HepG2 (cell line): ENCODE results near the gene TFPI. TPM values are rescaled to one million over a fixed set of nuclear protein-coding genes. Genes with fewer than 3 reads are reported as not detected.
A peak's percentile ranks its signal among the peaks of the same experiment; 100 is the strongest.

Experiments used
- ARID3A ChIP-seq: IDR thresholded peaks from 2 replicates; pipeline ENCODE4 v1.6.1; 2012; ENCODE audit warnings: low read depth, low read length, improper control_type of control experiment
- ATF1 ChIP-seq: IDR thresholded peaks from 2 replicates; pipeline ENCODE4 v1.6.1; 2016; ENCODE audit warnings: mild to moderate bottlenecking, control low read depth
- BHLHE40 ChIP-seq: IDR thresholded peaks from 2 replicates; pipeline ENCODE4 v1.6.1; 2011; ENCODE audit warnings: low read length, improper control_type of control experiment
- CEBPG ChIP-seq: IDR thresholded peaks from 2 replicates; pipeline ENCODE4 v1.6.1; 2016
- CREB1 ChIP-seq, 2 experiments: fragments of 450-650 bp in 1 of 2; IDR thresholded peaks; 2 replicates each; pipeline ENCODE4 v1.6.1; 2016 to 2017; ENCODE audit warnings: control low read depth in 1 of 2, mild to moderate bottlenecking in 1 of 2, missing compliant biosample characterization in 1 of 2, missing genetic modification characterization in 1 of 2
- EEA1 ChIP-seq: sonication (generic); formaldehyde crosslinking; IDR thresholded peaks from 2 replicates; pipeline ENCODE4 v1.5.1; 2020; ENCODE audit warnings: mild to moderate bottlenecking, missing genetic modification reagents, borderline replicate concordance
- EP300 ChIP-seq, 3 experiments: sonication (generic) in 1 of 3; formaldehyde crosslinking in 1 of 3; IDR thresholded peaks; 2 replicates each; pipeline versions ENCODE4 v1.5.1 to v1.6.1; 2011 to 2020; ENCODE audit warnings: low read depth in 2 of 3, low read length in 2 of 3, borderline replicate concordance in 1 of 3, improper control_type of control experiment in 1 of 3, mild to moderate bottlenecking in 1 of 3, missing genetic modification reagents in 1 of 3, moderate library complexity in 1 of 3
- FOXA1 ChIP-seq, 2 experiments: fragments of 450-650 bp in 1 of 2; sonication (generic) in 1 of 2; formaldehyde crosslinking in 1 of 2; IDR thresholded peaks; 2 replicates each; pipeline versions ENCODE4 v1.4.0 to v1.6.1; 2016 to 2020; ENCODE audit warnings: missing genetic modification reagents in 1 of 2
- FOXP1 ChIP-seq, 2 experiments: fragments of 450-650 bp in 1 of 2; IDR thresholded peaks; 2 replicates each; pipeline ENCODE4 v1.6.1; 2017 to 2018; ENCODE audit warnings: antibody characterized with exemption in 1 of 2
- GMEB1 ChIP-seq: sonication (generic); formaldehyde crosslinking; IDR thresholded peaks from 2 replicates; pipeline ENCODE4 v1.5.1; 2020; ENCODE audit warnings: missing genetic modification reagents, mild to moderate bottlenecking, borderline replicate concordance
- MAFK ChIP-seq, 2 experiments: IDR thresholded peaks in 1 of 2; conservative IDR thresholded peaks in 1 of 2; 2 replicates each; pipeline ENCODE4 v1.6.1; 2011; ENCODE audit warnings: improper control_type of control experiment in 2 of 2, low read length in 2 of 2
- NR2F2 ChIP-seq: IDR thresholded peaks from 2 replicates; pipeline ENCODE4 v1.6.1; 2012; ENCODE audit warnings: low read depth, inconsistent platforms, borderline replicate concordance
- ZFX ChIP-seq: sonication (generic); formaldehyde crosslinking; IDR thresholded peaks from 2 replicates; pipeline ENCODE4 v1.4.0; 2020; ENCODE audit warnings: mild to moderate bottlenecking, low read depth, missing genetic modification reagents, moderate library complexity
- ZNF281 ChIP-seq: sonication (generic); formaldehyde crosslinking; IDR thresholded peaks from 2 replicates; pipeline ENCODE4 v1.4.0; 2020; ENCODE audit warnings: missing genetic modification reagents, borderline replicate concordance
- ZNF564 ChIP-seq: sonication (generic); formaldehyde crosslinking; IDR thresholded peaks from 2 replicates; pipeline ENCODE4 v1.8.1; 2023; ENCODE audit warnings: mild to moderate bottlenecking, missing genetic modification reagents
- ZNF574 ChIP-seq: sonication (generic); formaldehyde crosslinking; IDR thresholded peaks from 2 replicates; pipeline ENCODE4 v1.4.0; 2020; ENCODE audit warnings: missing genetic modification reagents
- ZNF878 ChIP-seq: sonication (generic); formaldehyde crosslinking; IDR thresholded peaks from 2 replicates; pipeline ENCODE4 v1.8.1; 2023; ENCODE audit warnings: mild to moderate bottlenecking, missing genetic modification reagents, moderate library complexity
- ZSCAN31 ChIP-seq: sonication (generic); formaldehyde crosslinking; IDR thresholded peaks from 2 replicates; pipeline ENCODE4 v1.5.0; 2020; ENCODE audit warnings: low read depth, mild to moderate bottlenecking, missing genetic modification reagents
- polyA plus RNA-seq, 8 experiments: library from polyadenylated mRNA; depleted of rRNA in 3 of 8; stranded (reverse) in 7 of 8; unstranded in 1 of 8; fragments of >200 nt; fragmentation: Illumina TruSeq in 4 of 8; extraction: Trizol in 4 of 8; gene quantifications; 2 replicates each; pipeline versions ENCODE4 v1.2.1 to v1.2.3, GENCODE V29; 2011 to 2016; ENCODE audit warnings: low read depth in 4 of 8, missing spikeins in 1 of 8, mixed read lengths in 1 of 8; ENCODE audit not compliant: insufficient read depth in 1 of 8
- total RNA-seq, 5 experiments: library from RNA; depleted of rRNA; stranded (reverse); fragments of >200 nt; fragmentation: Illumina TruSeq; extraction: Trizol; gene quantifications; 2 replicates each; pipeline ENCODE4 v1.2.3, GENCODE V29; 2016; ENCODE audit warnings: low read depth in 1 of 5

TFPI gene
- total and polyA plus RNA-seq, 2 of the 13 experiments (the other 11 are each of a cell fraction or from before 2014, with no cell fraction given), result 301 to 436 TPM

- TF ChIP-seq ARID3A (peak; percentile 86), ATF1 (CRISPR knock-in tag) (no peak), ZNF281 (CRISPR knock-in tag) (no peak; the same call in 1 of the 2 replicates), GMEB1 (CRISPR knock-in tag) (0 out of 2 replicates have a peak, but pooled peaks have one; percentile 11), ZNF574 (CRISPR knock-in tag) (no peak), BHLHE40 (peak; percentile 21; the same call in 1 of the 2 replicates), ZFX (CRISPR knock-in tag) (no peak), ZNF564 (peak; percentile 51; the same call in 1 of the 2 replicates), MAFK (conservative IDR thresholded peaks at IDR 0.05 in 1 of 2, IDR thresholded peaks at IDR 0.05 in 1 of 2; ENCODE audit: low read length in 2 of 2) (peak in 1 of 2 experiments; percentile 12; a peak in 1 of 4 replicates), EP300 (IDR thresholded peaks at IDR 0.05; ENCODE audit: low read depth in 2 of 2, low read length in 2 of 2) (peak; percentile 73 to 90; a peak in 3 of 4 replicates), EP300 (CRISPR knock-in tag; IDR thresholded peaks at IDR 0.05; ENCODE audit: borderline replicate concordance) (peak; percentile 71; the same call in 1 of the 2 replicates), ZSCAN31 (no peak; the same call in 1 of the 2 replicates), EEA1 (CRISPR knock-in tag) (no peak), CREB1 (IDR thresholded peaks at IDR 0.05) (no peak), CREB1 (CRISPR knock-in tag; IDR thresholded peaks at IDR 0.05) (peak; percentile 43), CEBPG (CRISPR knock-in tag) (peak; percentile 94), FOXP1 (IDR thresholded peaks at IDR 0.05) (no peak), FOXP1 (CRISPR knock-in tag; IDR thresholded peaks at IDR 0.05) (peak; percentile 89), ZNF878 (CRISPR knock-in tag) (peak; percentile 56; the same call in 1 of the 2 replicates), NR2F2 (peak; percentile 96), FOXA1 (IDR thresholded peaks at IDR 0.05) (no peak), FOXA1 (CRISPR knock-in tag; IDR thresholded peaks at IDR 0.05) (peak; percentile 62)
Observed at GRCh38 chr2:187529977-187530721, 24.1 kb downstream of the TFPI start (continued).
